Heart right ventricle (tissue), 16 donors: ENCODE measurements around the gene SLC25A41. TPM values are rescaled to one million over a fixed set of nuclear protein-coding genes. Genes with fewer than 3 reads are reported as not detected.

Experiments used
- ATAC-seq, 8 donors: fragments of 200-7000 bp; cut with Tn5 transposase; one replicate each; pipeline ENCODE4 v1.9.1; 2020; ENCODE audit warnings: mild to moderate bottlenecking in 8 of 8, moderate library complexity in 8 of 8, moderate number of reproducible peaks in 1 of 8
- DNase-seq, 2 donors: peaks; one replicate each; pipeline ENCODE4 v3.0.0-alpha.2; 2020
- H3K27ac ChIP-seq, 10 donors: fragments of 200-600 bp; sonication (generic) in 2 of 10; one replicate each; pipeline versions ENCODE4 v1.5.0 to v1.8.0; 2020 to 2022; ENCODE audit warnings: mild to moderate bottlenecking in 3 of 10
- H3K27me3 ChIP-seq, 7 donors: fragments of 200-600 bp; one replicate each; pipeline ENCODE4 v1.8.0; 2021 to 2022; ENCODE audit warnings: mild to moderate bottlenecking in 2 of 7
- H3K36me3 ChIP-seq, 9 donors: fragments of 200-600 bp; sonication (generic) in 1 of 9; one replicate each; pipeline versions ENCODE4 v1.5.0 to v1.8.0; 2020 to 2022; ENCODE audit warnings: mild to moderate bottlenecking in 2 of 9
- H3K4me1 ChIP-seq, 9 donors: fragments of 200-600 bp; sonication (generic) in 1 of 9; one replicate each; pipeline versions ENCODE4 v1.5.0 to v1.8.0; 2020 to 2022; ENCODE audit warnings: mild to moderate bottlenecking in 4 of 9
- H3K4me3 ChIP-seq, 10 donors: fragments of 200-600 bp; sonication (generic) in 2 of 10; one replicate each; pipeline versions ENCODE4 v1.5.0 to v1.8.0; 2020 to 2022; ENCODE audit warnings: mild to moderate bottlenecking in 7 of 10, moderate library complexity in 2 of 10
- H3K9me3 ChIP-seq, 11 donors: fragments of 200-600 bp in 10 of 11; sonication (generic) in 2 of 11; one replicate each; pipeline versions ENCODE4 v1.5.0 to v1.8.0; 2013 to 2022; ENCODE audit warnings: mild to moderate bottlenecking in 2 of 11, control low read depth in 1 of 11, moderate library complexity in 1 of 11
- CTCF ChIP-seq, 9 donors: fragments of 200-600 bp; sonication (generic) in 2 of 9; IDR thresholded peaks; one replicate each; pipeline versions ENCODE4 v1.5.0 to v1.8.0; 2021 to 2022; ENCODE audit warnings: antibody characterized with exemption in 9 of 9, mild to moderate bottlenecking in 5 of 9, moderate library complexity in 1 of 9
- WGBS, 2 donors: extraction: QIAGEN DNeasy Blood & Tissue Kit; methylation state at CpG; one replicate each; pipeline ENCODE4 v1.1.7; 2013; ENCODE audit warnings: inconsistent platforms in 1 of 2; 5-methylcytosine and 5-hydroxymethylcytosine counted together
- intact Hi-C, 10 donors: fragments of 100-400 bp; cut with DNase I; formaldehyde crosslinking; loops; one replicate each; pipeline versions ENCODE4 v1.11.1 to v1.14.2; 2022
- polyA plus RNA-seq, 2 donors: library from polyadenylated mRNA; stranded (reverse); fragments of 200-250 nt; gene quantifications; one replicate each; pipeline ENCODE4 v1.2.3, GENCODE V29; 2013
- total RNA-seq, 10 donors: library from RNA; stranded (reverse); fragmentation: NEBNext Ultra II Directional in 3 of 10; extraction: Animal tissue kit (Norgen Biotek cat#: 25700) in 3 of 10; gene quantifications; one replicate each; pipeline versions ENCODE4 v1.2.1 to v1.2.4, GENCODE V29; 2021 to 2023
- donor health status: Arrhythmogenic right ventricular cardiomyopathy.
- donor health status: ischemic (EF 13 %, LVEDD 7.1; RV severe dilation, severe dysfunction).
- donor health status: healthy with polysubstance abuse.
- donor health status: DM: no; HTN: yes; CAD: no.
- donor health status: DM: no; HTN: no; CAD: no.
- donor health status: ischemic (EF 25% LVEDD 6.9; RV normal size, moderate dysfunction).
- donor health status: ischemic (EF 25% LVEDD 5.7; RV mildly dilated, moderate dysfunction).
- donor health status: healthy.
- donor health status: DM: yes; HTN: yes; CAD: no.
- donor health status: Ischemic cardiomyopathy.
- donor health status: ischemic (EF 35%, LVEDD 5.7; RV mildly dilated, moderate dysfunction).
- donor health status: nonischemic (EF 11% LVEDD 7.7; RV severe dilation, severe dysfunction).
- donor health status: DM: yes; HTN: yes; CAD: no.
- donor health status: PGD.
- donor health status: ischemic (EF 29% LVEDD 5.4; RV normal size, mild dysfunction).
- donor health status: nonischemic (EF 23%, LVEDD 6.1; RV moderate dilation, normal function).

The SLC25A41 gene
- total and polyA plus RNA-seq, 12 donors: 0.17 to 1.7 (median 0.44) TPM; not detected in 4

DNA sequence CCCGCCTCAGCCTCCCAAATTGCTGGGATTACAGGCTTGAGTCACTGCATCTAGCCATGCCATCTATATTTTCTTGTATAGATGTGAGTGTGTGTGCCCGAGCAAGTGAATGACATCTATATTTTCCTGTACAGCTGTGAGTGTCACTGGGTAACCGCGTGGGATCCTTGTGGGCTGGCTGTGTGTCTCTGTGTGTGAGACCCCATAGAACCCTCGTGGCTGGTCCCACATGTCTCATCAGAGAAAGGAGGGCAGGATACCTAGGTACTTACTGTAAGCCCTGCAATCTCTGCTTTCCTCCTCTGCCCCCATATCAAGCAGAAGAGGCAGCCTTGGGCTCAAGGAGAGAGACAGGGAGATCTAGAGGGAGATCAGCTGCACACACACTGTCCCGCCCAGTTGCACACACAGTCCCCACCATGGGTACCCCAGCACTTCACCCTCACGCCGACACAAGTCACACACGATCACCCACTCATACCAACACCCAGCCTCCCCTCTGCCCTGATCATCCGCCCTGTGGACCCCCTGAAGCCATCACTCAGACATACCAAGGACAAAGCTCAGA, 47.4 kb upstream of the SLC25A41 start:
- Histone ChIP-seq H3K36me3 (peaks cover 0 to 13% (median 0%) of the 10 kb centered on the region in 9 donors), H3K27me3 (peaks cover 0 to 47% (median 34%) of the 10 kb centered on the region in 7 donors), H3K9me3 (no peaks in the 10 kb centered on the region), H3K4me3 (peak overlapping the region in 6 of 10 donors; percentile 6 to 66 (median 28)), H3K27ac (peak overlapping the region in 2 of 10 donors; percentile 3 to 95), H3K4me1 (peaks cover 0 to 11% (median 8%) of the 10 kb centered on the region in 9 donors)
- ATAC-seq: peak in 1 of 8 donors; percentile 11
- DNase-seq: no peak
- intact Hi-C loops: no loop called here
- TF ChIP-seq CTCF (IDR thresholded peaks at IDR 0.05): no peak
- WGBS, 2 donors: 80 to 81% methylated on average over 10 of the region's 10 CpGs

DNA sequence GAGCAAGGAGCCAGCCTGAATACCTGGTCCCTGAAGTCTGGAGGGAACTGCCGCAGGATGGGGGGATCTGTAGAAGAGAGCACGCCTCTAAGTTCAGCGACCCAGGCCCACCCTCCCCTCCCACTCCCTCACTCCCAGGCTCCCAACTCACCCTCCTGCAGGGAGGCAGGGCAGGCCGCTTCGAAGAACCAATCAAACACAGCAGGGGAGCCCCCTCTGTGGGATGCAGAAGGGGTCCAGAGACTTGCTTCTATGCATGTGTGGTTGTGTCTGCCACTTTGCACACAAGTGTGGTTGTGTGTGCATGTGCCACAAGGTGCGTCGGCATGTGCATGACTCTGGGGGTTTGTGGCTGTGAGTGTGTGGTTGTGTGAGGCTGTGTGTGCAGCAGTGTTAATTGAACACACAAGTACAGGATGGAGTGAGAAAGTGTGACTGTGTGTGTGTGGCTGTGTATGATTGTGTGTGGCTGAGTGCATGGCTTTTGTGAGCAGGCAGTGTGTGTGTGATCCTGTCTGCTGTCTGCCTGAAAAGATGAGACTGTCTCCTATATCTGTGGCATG, 46.4 kb upstream of the SLC25A41 start:
- peaks cover 0 to 57% (median 44%) of the 10 kb centered on the region in 7 donors for H3K27me3 ChIP-seq
- TF ChIP-seq CTCF (IDR thresholded peaks at IDR 0.05): no peak

DNA sequence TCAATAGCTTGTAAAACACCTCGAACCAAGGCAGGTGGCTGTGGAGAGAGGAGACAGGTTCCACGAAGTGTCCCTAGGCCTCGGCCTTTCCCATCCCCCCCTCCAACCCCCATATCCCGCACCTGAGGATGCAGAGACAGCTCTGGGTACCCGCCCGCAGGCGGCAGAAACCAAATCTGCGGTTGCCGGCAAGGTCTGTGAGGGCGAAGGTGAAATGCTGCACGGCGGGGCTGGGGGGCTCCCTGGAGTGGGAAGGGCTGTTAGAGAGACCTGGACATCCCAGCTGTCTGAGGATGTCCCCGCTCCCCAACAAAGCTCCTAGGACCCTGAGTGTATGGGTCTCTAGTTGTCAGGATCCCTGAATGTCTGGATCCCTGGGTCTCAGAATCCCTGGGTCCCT, 45.3 kb upstream of the SLC25A41 start:
- no peak for ATAC-seq
- Histone ChIP-seq H3K27ac (no peak overlapping the region), H3K27me3 (peaks cover 0 to 66% (median 47%) of the 10 kb centered on the region in 7 donors), H3K4me1 (peaks cover 0 to 18% (median 12%) of the 10 kb centered on the region in 9 donors), H3K4me3 (no peak overlapping the region), H3K36me3 (peaks cover 0 to 32% (median 0%) of the 10 kb centered on the region in 9 donors), H3K9me3 (no peaks in the 10 kb centered on the region)
- TF ChIP-seq CTCF (IDR thresholded peaks at IDR 0.05): no peak
- intact Hi-C loops: no loop called here
- WGBS, 2 donors: 79 to 80% methylated on average over 13 of the region's 13 CpGs
- no peak for DNase-seq

More for the DNA sequence above, 46.4 kb upstream of the SLC25A41 start:
- WGBS, 2 donors: 58 to 63% methylated on average over 7 of the region's 7 CpGs
- Histone ChIP-seq H3K9me3 (no peaks in the 10 kb centered on the region), H3K4me3 (no peak overlapping the region), H3K36me3 (peaks cover 0 to 23% (median 0%) of the 10 kb centered on the region in 9 donors), H3K4me1 (peaks cover 0 to 18% (median 12%) of the 10 kb centered on the region in 9 donors), H3K27ac (no peak overlapping the region)
- intact Hi-C loops: no loop called here
- DNase-seq (no peak), ATAC-seq (no peak)

GRCh38 chr19:6476896-6477431, 43.4 kb upstream of the SLC25A41 start:
- peaks cover 0 to 74% (median 47%) of the 10 kb centered on the region in 7 donors for H3K27me3 ChIP-seq
- peaks cover 0 to 32% (median 0%) of the 10 kb centered on the region in 9 donors for H3K36me3 ChIP-seq
- peaks cover 0 to 18% (median 8%) of the 10 kb centered on the region in 9 donors for H3K4me1 ChIP-seq
- no peaks in the 10 kb centered on the region for H3K9me3 ChIP-seq
- H3K27ac ChIP-seq: no peak overlapping the region
- peak overlapping the region in 2 of 10 donors; percentile 3 to 13 for H3K4me3 ChIP-seq
- TF ChIP-seq CTCF (IDR thresholded peaks at IDR 0.05): no peak
- no peak for DNase-seq
- WGBS, 2 donors: 15 to 21% methylated on average over 24 to 29 of the region's 29 CpGs
- intact Hi-C loops: no loop called here
- ATAC-seq: no peak
